Activated CD8-positive, alpha-beta memory T cell treated with anti-CD3 and anti-CD28 coated beads, Interleukin-2, amount 50 U/mL, for 24 hours (primary cell): ENCODE results near the gene MSANTD1.

Experiments used
- DNase-seq: peaks from one replicate; pipeline ENCODE4 v3.0.0-alpha.2; 2020; ENCODE audit errors: extremely low read depth

The MSANTD1 gene

DNA sequence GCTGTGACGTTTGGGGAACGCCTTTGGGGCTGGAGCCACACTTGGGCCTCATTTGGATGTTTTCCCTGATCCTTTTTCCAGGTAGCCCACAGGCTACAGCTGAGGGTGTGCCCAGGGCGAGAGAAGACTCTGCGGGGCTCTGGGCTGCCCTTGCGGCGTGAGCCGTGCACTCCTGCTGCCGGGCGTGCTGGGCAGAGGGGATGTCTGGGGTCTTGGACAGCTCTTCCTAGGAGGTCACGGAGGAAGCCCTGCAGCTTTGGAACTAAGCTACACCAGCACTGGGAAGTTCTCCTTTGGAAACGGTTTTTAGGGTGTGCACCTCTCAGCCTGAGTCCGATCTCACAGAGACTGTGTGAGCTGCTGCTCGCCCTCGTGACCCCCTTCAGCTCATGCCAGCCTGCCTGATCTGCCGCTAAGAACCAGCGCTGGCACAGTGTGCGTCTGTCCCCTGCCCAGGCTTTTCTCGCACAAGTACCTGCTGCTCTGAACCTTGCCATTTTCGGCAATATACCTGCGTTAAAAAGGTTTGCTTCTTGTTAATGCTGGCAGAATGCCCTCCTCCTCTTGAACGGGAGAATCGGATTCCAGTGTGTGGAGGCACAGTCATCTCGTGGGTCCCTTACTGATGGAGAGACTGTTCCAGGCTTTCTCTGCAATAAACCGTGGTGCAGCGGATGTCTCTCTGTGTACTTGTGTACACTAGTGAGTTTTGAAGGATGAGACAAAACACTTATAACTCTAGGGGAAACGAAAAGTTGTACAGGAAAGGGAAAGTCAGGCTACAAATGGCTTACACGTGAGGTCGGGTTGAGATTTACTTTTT, 14.3 kb downstream of the MSANTD1 start:
- DNase-seq: no peak

DNA sequence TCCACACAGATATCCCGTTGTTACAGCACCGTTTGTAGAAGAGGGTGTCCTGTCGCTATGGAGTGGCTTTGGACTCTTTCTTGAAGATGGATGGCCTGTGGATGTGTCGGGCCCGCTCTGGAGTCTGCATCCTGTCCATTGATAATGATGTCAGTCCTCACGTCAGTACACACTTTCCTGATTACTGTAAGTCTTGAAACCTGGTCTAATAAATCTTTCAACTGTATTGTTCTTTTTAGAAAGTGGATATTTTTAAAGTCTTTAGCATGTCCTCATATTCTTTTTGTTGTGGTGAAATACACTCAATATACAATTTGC, 14.9 kb downstream of the MSANTD1 start:
- DNase-seq: no peak

DNA sequence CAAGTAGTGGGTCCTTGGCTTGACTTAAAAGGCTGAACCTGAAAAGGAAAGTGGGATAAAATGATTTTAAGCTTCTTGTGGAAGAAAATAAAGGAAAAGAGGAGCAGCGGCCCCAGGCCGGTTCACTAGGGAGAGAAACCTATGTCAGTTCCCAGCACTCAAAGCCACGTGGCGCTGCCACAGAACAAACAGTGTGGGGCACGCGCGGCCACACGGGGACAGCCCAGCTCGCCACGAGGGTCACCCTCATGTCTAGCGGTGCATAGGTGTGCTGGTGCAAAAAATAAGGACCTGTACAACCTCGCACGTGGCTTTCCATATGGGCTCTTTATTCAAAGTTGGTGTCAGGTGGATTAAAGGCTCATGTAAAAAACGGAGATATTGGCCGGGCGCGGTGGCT, 17.1 kb downstream of the MSANTD1 start:
- no peak for DNase-seq

DNA sequence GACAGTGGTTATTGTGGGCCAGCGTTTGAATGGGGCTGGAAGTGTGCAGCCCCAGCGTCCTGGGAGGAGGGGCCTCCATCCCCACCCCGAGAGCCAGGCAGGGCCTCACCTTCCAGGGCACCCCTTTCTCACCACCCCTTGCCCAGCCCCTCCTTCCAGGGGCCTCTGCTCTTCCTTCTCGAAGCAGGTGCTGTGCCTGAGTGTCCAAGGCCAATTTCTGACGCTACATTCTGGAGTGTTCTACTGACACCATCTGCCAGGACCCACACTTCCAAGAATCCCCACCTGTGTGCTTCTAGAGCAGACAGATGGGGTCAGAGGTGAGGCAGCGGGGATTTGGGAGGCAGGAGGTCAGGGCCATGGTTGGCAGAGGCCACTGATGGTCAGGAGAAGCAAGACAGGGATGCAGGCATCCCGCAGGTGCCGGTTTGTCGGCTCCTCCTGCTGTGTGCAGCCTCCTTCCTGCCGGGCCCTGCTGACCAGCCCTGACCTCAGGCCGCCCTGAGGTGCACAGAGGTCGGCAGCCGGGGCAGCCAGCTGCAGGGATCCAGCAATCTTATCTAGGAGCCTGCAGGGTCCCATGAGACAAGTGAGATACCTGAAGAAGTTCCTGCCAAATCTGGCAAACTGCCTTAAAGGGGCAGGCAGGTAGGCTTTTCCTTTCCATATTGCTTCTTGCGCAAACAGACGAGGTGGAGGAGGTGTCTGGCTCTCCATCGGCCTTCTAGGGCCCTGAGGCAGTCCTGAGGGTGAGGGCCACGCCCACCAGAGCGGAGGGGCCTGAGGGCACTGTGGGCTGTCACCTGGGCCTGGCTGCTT, 18.8 kb downstream of the MSANTD1 start:
- no peak for DNase-seq

DNA sequence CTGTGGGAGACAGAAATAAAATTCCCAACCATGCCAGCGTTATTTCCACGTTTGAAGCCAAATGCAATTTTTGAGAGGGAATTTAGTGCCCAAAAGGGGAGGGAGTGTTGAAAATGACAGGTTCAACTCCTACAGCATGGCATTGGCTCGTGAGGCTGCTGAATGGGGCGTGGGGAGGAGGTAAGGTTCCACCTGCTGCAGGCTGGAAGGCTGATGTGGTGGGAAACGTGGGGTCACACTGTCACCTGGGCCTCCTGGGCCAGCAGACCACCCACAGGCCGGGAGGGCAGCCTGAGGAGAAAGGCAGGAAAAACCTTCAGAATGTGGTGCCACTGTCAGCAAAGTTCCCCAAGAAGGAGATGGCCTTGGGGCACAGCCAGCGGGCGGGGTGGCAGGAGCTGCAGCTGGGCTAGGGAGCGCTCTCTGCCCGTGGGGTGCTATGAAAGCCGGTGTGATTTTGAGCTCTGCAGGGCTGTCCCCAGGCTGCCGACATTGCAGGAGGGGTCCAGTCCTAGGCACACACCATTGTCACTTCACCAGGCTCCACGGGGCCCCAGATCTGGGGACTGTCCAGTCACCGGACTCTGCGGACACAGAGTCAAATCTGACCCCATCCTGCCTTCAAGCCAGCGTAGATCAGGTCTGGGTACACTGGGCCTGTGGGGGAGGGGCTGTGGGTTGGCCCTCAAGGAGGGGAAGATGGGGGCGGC, 19.6 kb downstream of the MSANTD1 start:
- no peak for DNase-seq

DNA sequence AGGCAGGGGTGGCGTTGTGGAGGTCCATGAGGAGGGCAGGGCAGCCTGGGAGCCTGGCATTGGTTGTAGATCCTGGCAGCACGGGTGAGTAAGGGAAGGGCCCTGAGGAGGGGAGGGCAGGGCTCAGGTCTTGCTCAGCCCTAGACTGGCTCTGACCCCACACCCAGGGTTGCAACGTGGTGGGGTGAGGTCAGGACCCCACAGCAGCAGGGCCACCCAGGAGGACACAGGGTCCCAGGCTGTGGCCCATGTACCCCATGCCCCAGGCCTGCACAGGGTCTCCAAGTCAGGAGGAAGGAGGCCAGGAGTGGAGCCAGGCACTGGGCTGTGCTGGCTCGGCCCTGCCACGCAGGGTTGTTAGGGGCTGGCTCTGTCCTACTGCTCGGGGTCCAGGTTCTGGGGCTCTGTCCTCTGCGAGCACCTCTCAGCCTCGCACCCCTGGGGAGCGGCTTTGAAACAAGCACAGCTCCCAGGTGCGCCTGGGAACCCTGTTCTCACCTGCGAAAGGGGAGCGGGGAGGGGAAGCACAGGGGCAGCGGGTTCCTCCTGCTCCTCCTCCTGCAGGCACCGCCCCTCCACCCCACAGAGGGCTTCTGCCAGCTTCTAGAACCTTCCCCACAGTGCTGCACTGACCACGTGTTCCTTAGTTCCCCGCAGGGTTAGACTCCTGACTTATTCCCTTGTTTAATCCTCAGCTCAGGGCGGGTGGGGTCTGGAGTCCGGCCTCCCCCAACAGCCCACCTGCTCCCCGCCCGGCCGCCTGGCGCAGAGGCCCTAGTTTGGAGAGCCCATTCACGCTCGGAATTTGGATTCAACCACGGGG, 20.4 kb downstream of the MSANTD1 start:
- DNase-seq: no peak

DNA sequence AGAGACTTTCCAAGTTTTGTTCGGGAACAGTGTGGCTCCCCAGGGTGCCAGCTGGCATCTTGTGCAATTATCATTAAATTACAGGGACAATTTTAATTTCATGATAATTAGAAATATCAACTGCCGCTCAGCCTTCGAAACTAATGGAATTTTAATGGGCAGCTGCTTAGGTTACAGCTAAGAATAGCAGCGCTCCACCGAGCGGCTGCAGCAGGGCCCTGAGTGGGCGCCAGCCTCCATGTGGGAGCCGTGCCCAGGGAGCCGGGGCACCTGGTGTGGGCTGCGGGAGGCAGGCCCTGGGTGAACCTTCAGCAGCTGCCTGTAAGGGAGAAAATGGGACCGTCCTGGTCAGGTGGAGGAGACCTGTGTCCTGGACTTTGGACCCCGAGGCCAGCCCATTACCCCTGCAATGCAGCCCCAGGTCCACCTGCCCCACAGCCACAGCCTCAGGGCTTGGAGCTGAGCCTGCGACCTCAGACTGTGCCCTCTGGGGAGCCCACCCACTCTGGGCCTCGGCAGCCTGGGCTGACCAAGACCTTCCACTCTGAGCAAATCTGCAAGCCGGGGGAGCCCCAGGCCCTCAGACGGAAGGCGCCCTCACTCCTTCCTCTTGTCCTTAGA, 21.1 kb downstream of the MSANTD1 start:
- DNase-seq: no peak

DNA sequence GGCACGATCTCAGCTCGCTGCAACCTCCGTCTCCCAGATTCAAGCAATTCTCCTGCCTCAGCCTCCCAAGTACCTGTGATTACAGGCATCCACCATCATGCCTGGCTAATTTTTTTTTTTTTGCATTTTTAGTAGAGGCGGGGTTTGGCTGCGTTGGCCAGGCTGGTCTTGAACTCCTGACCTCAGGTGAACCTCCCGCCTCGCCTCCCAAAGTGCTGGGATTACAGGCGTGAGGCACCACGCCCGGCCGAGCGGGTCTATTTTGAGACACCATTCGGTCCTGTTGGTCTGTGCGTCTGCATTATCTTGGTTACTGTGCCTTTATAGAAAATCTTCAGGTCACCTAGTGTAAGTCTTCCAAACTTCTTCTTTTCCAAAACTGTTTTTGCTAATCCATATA, 22.2 kb downstream of the MSANTD1 start:
- DNase-seq: no peak

DNA sequence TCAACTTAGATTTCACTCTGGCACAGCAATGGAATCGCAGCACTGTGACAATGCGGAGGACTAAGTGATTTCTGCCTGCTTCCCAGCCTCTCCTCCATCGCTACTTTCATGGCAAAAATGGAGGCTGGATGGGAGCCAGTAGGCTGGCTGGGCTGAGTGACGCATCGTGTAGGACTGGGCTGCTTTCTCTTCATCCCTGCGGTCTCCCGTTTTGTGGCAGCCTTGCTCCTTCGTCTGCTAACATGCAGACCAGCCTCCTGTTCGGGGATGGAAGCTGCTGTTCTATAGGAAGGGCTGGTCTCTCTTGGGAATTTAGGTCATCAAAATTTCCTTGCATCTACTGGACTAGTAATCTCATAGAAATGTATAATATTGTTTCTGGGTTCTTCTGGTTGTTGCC, 28.0 kb downstream of the MSANTD1 start:
- no peak for DNase-seq

DNA sequence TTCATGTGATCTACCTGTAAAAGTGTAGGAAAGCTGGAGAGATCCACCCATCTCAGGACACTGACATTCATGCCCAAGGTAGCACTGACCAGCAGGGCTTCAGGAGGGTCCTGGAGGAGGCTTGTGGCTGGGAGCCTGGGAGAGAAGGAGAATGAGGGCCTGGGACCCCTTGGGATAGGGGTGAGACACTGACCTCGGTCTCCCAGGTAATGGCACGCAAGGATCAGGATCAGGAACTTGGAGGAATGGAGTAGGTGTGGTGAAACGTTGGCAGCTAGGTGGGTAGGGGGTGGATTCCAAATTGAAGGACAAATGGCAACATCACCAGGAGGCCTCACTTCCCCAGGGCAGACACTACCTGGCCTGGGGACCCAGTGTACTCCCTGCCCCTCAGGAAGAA, 31.5 kb downstream of the MSANTD1 start:
- DNase-seq: no peak

DNA sequence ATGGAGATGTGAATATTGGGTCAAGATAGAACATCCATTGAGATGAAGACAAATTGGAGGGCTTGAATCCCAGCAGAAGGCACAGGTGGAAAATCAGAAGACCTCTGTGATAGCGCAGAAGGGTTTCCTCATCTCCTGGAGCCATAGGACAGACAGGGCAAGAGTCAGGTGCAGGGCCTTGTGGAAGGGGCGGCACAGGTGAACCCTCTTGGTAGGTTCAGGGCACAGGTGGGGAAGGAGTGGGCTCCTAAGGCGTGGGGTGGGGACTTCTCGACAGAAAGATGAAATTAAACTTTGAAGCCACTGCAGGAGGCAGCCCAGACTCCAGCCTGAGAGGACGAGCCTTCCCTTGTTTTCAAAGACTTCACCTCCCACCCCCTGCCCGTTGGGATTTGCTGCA, 34.5 kb downstream of the MSANTD1 start:
- DNase-seq: no peak

DNA sequence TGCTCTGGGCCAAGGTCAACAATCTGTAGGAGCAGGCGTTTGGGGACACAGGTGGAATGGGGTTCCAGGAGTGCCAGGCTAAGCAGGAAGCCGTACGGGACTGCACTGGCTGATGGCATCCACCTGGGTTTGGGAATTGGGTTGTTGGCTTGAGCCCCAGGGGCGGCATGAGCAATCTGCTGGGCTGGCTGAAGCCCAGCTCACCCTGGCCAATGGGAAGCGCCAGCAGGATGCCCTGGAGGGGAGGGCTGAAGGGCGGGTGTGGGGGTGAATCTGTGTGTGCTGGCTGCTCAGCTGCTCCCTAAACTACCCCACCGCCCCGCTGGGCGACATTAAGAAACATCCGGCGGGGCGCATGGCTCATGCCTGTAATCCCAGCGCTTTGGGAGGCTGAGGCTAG, 35.0 kb downstream of the MSANTD1 start:
- no peak for DNase-seq

DNA sequence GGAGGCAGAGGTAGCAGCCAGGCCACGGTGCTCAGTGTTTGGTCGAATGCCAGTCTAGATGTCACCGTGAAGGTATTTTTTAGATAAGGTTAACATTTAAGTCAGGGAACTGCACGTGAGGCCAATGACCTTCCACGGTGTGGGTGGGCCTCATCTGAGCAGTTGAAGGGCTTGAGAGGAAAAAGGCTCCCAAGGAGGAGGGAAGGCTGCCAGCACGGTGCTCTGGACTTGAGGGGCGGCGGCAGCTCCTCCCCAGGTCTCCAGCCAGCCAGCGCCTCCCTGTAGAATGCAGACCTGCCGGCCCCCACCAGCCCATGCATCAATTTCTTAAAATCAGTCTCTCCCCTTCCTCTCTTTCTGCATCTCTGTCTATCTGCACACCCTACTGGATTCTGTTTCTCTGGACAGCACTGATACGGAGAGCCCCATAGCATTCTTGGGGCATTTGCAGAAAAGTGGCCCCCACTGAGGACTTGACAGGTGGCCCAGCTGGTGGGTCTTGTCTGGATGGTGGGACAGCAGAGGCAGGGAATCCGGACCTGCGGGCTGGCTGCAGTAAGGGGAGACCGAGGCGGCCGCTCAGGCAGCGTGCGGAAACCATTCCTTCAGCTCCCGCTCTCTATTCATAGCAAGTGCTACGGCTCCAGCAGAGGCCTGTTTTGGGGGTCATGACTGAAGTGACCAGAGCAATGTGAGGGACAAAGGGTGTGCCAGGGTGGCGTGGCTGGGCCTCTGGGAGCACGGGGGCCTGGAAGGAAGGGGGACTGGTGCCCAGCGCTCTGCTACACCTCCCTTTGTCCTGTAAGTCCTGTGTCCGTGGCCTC, 36.0 kb downstream of the MSANTD1 start:
- no peak for DNase-seq

DNA sequence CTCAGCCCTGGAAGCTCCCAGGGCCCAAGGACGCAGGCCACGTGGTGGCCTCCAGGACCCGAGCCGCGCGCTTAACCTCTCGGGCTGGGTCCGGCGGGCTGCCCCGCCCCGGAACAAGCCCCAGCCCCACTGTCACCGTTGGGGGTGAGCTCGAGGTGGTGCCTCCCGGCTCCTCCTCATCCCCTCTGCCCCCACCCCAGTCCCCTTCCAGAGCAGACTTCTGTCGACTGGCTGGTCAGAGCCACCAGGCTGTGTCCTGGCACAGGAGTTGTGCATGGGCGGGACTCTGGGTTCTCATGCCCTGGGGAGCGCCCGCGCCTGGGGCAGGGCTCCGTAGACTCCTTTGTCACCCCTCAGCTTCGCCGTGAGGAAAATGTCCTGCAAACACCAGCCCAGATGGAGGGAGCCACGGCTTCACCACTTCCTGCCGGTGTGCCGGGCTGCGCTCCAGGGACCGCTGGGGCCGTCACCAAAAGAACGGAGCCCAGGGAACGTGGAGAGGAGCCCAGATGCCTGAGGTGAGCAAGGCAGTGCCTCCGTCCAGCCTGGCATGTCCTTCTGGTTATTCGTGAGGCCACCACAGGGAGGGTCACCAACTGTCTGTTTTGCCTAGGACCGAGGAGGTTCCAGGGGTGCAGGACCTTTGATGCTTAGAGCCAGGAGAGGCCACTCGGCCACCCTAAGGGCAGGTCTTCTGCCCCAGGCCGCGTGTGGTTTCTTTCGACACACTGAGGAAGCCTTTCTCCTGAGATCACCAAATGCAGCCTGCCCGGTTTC, 36.8 kb downstream of the MSANTD1 start:
- no peak for DNase-seq

DNA sequence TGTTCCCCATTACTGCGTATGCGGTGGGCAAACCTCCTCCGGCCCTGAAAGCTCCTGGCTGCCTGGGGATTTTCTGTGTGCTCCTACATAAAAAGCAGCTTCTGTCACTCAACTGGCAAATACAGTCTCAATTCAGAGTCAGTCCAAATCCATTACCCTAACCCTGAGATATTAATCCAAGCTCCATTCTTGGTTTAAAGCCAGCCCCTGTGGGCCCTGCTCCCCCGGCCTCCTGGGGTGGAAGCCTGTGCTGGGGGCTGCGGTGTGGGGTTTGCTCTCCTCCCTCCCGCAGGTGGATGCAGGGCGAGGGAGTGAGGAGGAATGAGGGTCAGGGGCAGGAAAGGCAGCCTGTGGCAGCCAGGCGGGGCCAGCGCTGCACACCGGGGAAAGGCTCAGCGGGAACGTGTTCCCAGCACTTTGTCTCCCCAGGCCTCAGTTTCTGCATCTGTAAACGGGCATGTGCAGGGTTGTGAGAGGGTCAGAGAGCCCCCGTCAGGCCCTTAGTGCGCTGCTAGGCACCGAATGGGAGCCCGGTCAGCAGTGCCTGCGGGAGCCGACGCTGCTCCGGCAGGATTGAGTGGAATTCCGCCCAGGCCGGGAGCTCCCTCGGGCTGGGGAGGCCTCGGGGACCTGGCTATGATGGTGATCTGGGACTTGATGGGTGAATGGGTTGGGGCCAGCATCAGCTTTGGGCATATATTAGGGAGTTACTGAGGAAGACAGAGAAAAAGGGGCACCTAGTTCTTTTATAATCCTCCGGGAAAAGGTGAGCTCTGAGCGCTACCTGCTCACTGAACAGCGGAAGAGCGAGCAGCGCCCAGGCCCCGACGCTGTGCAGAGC, 37.6 kb downstream of the MSANTD1 start:
- no peak for DNase-seq

DNA sequence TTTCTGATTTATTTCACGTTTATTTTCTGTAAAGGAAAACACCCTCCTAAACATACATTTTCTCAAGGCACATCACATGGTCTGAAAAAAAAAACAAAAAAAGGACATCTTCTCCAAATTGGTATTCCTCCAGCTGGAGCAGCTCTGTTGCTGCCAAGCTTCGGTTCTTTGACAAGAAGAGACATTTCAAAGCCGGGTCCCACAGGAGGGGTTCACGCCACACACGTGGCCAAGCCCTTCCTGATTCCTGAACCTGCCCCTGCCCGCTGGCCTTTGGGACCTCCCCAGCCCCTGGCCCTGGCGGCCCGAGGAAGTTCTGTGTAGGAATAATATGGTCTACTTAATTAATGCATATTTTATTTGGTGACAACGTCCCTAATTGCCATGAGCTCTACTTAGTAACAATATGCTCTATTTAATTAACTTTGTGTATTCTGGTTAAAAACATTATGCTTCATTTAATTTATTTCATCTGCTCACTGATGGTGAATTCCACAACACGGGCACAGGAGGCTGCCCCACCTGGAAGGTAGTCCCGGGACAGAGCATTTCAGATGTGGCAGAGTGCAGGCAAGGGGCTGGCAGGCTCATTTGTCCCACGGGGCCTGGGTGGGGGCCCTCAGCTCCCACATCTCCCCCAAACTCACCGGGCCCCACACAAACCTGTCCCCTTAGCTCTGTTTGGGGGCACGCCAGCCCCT, 38.5 kb downstream of the MSANTD1 start:
- no peak for DNase-seq

DNA sequence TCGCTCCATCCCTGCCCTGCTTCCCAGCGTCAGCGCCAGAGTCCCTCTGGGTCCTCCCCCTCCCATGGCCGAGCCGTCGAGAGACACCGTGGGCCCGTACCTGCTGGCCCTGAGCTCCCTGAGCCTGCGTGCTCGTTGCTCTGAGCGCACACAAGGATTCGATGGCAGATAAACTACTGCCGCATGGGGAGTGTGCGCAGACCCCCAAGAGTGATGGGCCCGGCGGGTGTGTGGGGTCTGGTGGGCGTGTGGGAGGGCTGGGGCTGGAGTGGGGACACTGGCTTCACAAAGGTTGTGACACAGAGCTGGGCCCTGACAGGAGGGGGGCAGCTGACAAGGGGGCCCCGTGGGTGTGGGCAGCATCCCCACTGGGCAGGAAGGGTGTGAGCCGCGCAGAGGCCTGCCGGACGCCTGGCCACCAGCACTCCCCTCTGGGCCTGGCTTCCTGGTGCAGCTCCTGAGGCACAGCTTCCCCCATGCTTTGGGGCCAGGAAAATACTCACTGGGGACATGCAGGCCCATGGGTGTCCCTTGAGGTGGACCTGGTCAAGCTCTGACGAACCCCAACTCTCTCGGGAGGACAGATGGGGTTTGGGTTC, 39.1 kb downstream of the MSANTD1 start:
- DNase-seq: no peak
